T47D (cell line): Measurements from ENCODE around the gene STK38L.
A peak's percentile ranks its signal among the peaks of the same experiment; 100 is the strongest.

Experiments used
- DNase-seq, 2 experiments: peaks; one replicate each; pipeline versions ENCODE4 v3.0.0 to v3.0.0-alpha.2; 2011 to 2012; ENCODE audit warnings: low read depth in 1 of 2, low spot score in 1 of 2
- JUND ChIP-seq: IDR thresholded peaks from 2 replicates; pipeline ENCODE4 v1.6.1; 2012; ENCODE audit warnings: low read depth
- in situ Hi-C: cut with HindIII; loops from 2 replicates; pipeline ENCODE4 v1.10.0; 2016; ENCODE audit warnings: low sequenced_read_pairs, low pct_unique_long_range_greater_than_20kb

STK38L gene

DNA sequence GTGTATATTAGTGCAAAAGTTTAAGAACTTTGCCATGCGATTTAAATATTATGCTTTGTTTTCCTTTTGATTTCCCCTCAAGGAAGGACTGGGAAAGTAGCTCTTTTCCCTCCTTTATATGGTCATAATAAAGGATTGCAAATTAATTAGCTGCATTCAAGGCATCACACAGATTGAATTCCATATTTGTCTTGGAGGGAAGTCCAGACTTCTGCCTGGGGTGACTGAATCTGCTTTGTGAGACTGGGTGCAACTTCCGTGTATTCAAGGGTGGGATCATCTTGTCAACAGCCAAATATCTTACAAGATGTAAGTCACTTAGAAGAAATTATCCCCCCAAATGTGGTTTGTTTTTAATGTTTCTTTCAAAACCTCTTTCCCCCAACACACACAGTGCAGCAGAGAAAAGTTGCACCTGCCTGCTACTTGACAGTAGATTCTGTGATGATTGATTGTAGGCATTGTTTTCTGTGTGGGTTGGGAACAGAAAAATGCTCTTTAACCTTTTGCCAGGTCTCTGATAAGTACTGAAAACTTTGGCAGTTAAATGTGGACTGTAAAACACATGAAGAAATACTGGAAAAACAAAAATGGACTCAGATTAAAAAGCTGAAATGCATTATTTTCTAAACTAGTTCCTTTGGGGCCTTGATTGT lies 28.4 kb downstream of the STK38L start:
- TF ChIP-seq JUND = no peak
- no peak for DNase-seq
- in situ Hi-C loops = no loop called here

DNA sequence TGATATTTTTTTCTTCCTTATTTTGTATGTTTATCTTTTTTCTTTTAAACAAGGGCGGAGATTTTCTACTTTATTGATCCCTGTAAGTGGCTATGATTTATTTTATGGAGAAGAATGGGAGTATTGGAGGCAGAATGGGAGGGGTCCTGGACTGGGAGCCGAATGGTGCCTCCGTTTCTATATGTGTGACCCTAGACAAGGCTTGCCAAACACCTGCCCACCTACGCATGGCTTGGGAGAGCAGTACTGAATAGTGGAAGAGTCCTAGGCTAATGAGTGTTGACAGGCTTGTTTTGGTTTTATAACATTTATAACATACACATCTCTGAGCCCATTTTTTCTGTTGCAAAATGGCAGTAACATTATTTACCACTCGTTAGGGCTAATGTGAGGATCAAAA lies 29.0 kb downstream of the STK38L start:
- no peak for DNase-seq
- in situ Hi-C loops = no loop called here
- TF ChIP-seq JUND = no peak

DNA sequence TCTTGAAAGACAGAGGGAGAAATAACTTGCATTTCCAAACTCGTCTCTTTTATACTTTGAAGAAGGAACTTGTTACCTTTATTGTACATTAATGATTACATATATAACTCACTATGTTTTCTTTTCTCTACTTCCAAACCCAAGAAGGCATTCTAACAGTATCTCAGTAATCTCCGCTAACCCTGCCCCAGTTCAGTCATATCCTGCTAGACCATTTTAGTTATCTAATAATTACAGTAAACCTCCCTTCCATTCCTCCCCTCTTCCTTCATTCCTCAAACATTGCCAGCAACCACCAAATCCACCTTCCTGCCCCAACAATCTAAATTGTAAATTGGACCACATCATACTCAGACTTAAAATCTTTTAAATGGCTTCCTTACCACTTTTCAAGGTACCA lies 30.6 kb downstream of the STK38L start:
- in situ Hi-C loops = no loop called here
- no peak for DNase-seq

GRCh38 chr12:27276275-27276674 lies 32.2 kb downstream of the STK38L start:
- DNase-seq = no peak
- in situ Hi-C loops = no loop called here
- no peak for TF ChIP-seq JUND

More for the DNA sequence above, 30.6 kb downstream of the STK38L start:
- TF ChIP-seq JUND = no peak

DNA sequence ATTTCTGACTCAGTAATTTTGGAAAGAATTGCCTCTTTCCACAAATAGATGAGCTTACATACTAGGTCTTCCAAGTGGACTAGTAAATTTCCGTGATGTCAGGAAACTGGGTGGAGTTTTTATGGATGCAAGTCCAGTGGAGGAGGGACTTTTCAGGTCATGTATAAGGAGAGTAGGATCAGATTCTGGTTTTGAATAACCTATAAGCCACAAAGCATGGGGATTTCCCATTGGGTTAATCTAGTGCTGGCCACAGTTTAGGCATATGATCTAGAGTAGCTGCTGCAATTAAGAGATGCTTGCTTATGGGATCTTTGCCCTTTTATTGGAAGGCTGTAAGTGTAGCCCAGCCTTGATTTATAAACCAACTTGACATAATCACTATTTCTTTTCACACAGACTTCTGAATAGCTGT lies 33.8 kb downstream of the STK38L start:
- peak in 1 of 2 experiments; percentile 34 for DNase-seq
- no peak for TF ChIP-seq JUND
- in situ Hi-C loops = no loop called here

DNA sequence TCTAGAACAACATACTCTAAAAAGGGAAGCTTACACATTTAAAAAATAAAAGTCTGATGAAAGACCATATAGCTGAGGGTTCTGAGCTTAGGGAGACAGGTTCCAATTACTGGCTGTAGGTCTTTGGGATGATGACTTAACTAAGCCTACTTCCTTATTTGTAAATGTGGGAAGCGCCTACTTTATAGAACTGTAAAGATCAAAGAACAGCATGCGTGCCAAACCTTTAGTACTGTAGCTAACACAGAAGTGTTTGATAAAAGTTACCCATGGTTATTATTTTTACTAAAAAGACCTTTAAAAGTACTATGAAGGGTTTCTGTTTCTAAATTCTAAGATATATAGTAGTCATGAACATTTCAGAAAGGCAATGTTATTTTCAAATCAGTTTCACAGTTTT lies 35.7 kb downstream of the STK38L start:
- DNase-seq = peak in 1 of 2 experiments; percentile 8
- in situ Hi-C loops = no loop called here
- TF ChIP-seq JUND = no peak

- DNase-seq = no peak
- in situ Hi-C loops = no loop called here
- TF ChIP-seq JUND = no peak
These were observed 36.3 kb downstream of the STK38L start for GRCh38 chr12:27280412-27280811.

GRCh38 chr12:27282754-27283153 lies 38.7 kb downstream of the STK38L start:
- DNase-seq = no peak
- in situ Hi-C loops = no loop called here

GRCh38 chr12:27284021-27284420 lies 39.9 kb downstream of the STK38L start:
- in situ Hi-C loops = no loop called here
- TF ChIP-seq JUND = no peak
- no peak for DNase-seq

More at GRCh38 chr12:27282754-27283153, 38.7 kb downstream of the STK38L start:
- no peak for TF ChIP-seq JUND

- no peak for DNase-seq
- in situ Hi-C loops = no loop called here
These were observed 40.7 kb downstream of the STK38L start for GRCh38 chr12:27284751-27285150.

DNA sequence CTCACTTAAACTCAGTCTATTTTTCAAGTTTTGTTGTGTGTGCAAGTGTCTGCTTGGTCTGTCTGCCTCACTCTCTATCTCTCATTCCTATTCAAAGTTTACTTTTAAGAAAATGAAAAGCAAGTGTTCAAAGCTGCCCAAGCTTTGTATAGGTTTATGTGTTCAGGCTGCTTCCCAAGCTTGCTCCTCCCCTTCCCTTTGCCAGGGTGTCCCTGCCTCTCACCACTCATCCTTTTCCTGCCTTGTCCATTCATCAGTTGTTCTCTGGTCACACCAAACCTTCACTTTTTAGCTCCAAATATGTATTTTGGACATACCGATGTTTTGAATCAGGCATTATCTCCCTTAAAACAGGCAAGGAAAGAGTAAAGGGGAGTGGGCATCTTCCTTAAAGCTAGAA lies 41.3 kb downstream of the STK38L start:
- in situ Hi-C loops = no loop called here
- no peak for TF ChIP-seq JUND
- no peak for DNase-seq

More at GRCh38 chr12:27284751-27285150, 40.7 kb downstream of the STK38L start:
- no peak for TF ChIP-seq JUND

DNA sequence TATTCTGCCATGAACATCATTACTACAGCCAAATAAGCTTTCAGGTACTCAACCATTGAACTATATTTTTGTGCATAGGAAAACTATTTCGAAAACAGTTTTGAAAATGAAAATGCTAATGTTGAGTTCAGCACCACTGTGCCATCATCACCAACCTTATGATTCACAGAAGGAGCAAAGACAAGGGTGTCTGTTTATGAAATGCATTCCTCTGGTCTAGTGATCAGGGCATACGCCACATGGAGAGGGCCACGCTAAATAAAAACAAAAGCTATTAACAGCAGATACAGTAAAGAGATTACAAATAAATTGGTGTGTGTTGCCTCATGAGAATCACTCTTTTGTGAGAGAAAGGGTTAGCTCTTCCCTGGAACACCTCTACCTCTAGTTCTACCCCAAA lies 45.3 kb downstream of the STK38L start:
- DNase-seq = no peak
- in situ Hi-C loops = no loop called here
- no peak for TF ChIP-seq JUND

DNA sequence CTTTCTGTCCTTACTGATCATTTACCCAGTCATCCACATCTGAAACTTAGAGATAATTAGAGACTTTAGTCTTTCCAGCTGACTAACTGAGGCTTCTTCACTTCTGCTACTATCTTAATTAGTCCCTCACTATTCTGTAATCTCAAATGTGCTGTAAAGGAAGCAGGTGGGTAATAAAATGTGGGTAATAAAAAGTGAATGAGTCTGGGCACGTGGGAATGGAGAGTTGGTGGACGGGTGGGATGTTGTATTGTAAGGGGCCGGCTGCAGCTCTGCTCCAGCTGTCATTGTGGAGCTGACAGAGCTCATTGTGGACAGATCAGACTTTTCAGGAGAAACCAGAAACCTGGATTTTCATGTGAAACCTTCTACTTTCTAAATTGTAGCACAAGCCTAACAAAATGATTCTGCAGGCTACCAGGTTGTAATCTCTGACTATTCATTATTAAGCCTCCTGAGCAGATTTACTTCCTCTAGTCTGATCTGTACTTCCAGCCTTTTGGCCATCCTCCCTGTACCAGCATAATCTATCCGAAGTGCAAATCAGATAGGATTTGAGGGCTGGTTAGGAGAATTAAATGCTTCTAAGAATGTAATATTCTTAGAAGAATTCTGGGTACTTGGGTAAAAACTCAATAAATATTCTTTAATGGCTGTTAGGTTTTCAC lies 46.5 kb downstream of the STK38L start:
- no peak for TF ChIP-seq JUND
- in situ Hi-C loops = no loop called here
- no peak for DNase-seq
